HCT116 (cell line): Measurements from ENCODE around the gene PHF21B. TPM values are rescaled to one million over a fixed set of nuclear protein-coding genes. Genes with fewer than 3 reads are reported as not detected.

Experiments
- ATAC-seq: fragments of 200-7000 bp; cut with Tn5 transposase; 2 replicates; pipeline ENCODE4 v1.9.1; 2020; ENCODE audit warnings: mild to moderate bottlenecking, moderate library complexity
- BruUV-seq: library from RNA; stranded (reverse); fragments of 400-500 nt; replicated peaks from 2 replicates; lab custom pipeline; 2021; lab: Mats Ljungman, UMichigan
- CTCF ChIA-PET: fragments of 300-600 bp; sonication (Branson Sonifier 250); formaldehyde crosslinking; loops from one replicate; lab custom pipeline; 2021; ENCODE audit warnings: antibody characterized with exemption; lab: Charles Lee
- POLR2A ChIA-PET: fragments of 300-600, 350-600 bp; sonication (Branson Sonifier 250); formaldehyde crosslinking; loops from one replicate; lab custom pipeline; 2021; ENCODE audit warnings: antibody characterized with exemption; lab: Charles Lee
- RAD21 ChIA-PET, 2 experiments: fragments of 300-600 bp; sonication (Branson Sonifier 250); formaldehyde crosslinking; loops; one replicate each; lab custom pipeline; 2023; ENCODE audit warnings: low total read pairs in 2 of 2; ENCODE audit not compliant: uncharacterized antibody in 2 of 2, unreplicated experiment in 2 of 2, low non-redundant PET in 1 of 2; lab: Charles Lee
- DNase-seq: peaks from one replicate; pipeline ENCODE4 v3.0.0-alpha.2; 2010; ENCODE audit warnings: low read depth, low spot score
- H2AFZ ChIP-seq: fragments of 200-600 bp; shearing (Covaris generic), sonication (generic); 2 replicates; pipeline ENCODE4 v1.6.1; 2017; ENCODE audit warnings: low read depth, mixed run types, mixed read lengths, antibody characterized with exemption, low read length; ENCODE audit not compliant: poor library complexity, severe bottlenecking
- H3K27ac ChIP-seq: 2 replicates; pipeline ENCODE4 v1.5.1; 2012; ENCODE audit warnings: low read depth, low read length
- H3K27me3 ChIP-seq: fragments of 200-600 bp; sonication (generic); 2 replicates; pipeline ENCODE4 v1.6.1; 2016; ENCODE audit warnings: mixed run types, low read length, mixed read lengths; ENCODE audit not compliant: insufficient read depth
- H3K36me3 ChIP-seq, 2 experiments: fragments of 200-500 bp in 1 of 2; fragments of 200-600 bp in 1 of 2; sonication (Bioruptor generic) in 1 of 2; sonication (generic) in 1 of 2; 2 replicates each; pipeline versions ENCODE4 v1.5.1 to v1.6.1; 2014 to 2016; ENCODE audit warnings: low read length in 2 of 2, inconsistent platforms in 1 of 2, mixed read lengths in 1 of 2, mixed run types in 1 of 2; ENCODE audit not compliant: insufficient read depth in 2 of 2, control insufficient read depth in 1 of 2
- H3K4me1 ChIP-seq, 2 experiments: fragments of 200-600 bp in 1 of 2; sonication (generic) in 1 of 2; 2 replicates each; pipeline versions ENCODE4 v1.5.1 to v1.6.1; 2012 to 2017; ENCODE audit warnings: low read length in 2 of 2, inconsistent platforms in 1 of 2, mild to moderate bottlenecking in 1 of 2, mixed read lengths in 1 of 2, mixed run types in 1 of 2, moderate library complexity in 1 of 2; ENCODE audit not compliant: insufficient read depth in 2 of 2, control insufficient read depth in 1 of 2
- H3K4me2 ChIP-seq: fragments of 200-600 bp; sonication (generic); 2 replicates; pipeline ENCODE4 v1.6.1; 2017; ENCODE audit warnings: mixed run types, low read length, mixed read lengths
- H3K4me3 ChIP-seq, 2 experiments: fragments of 200-600 bp in 1 of 2; sonication (generic) in 1 of 2; replicated peaks in 1 of 2; 2 replicates each; pipeline ENCODE4 v1.5.1; 2011 to 2016; ENCODE audit warnings: low read length in 2 of 2, control low read depth in 1 of 2, low read depth in 1 of 2, mild to moderate bottlenecking in 1 of 2, mixed read lengths in 1 of 2, mixed run types in 1 of 2
- H3K79me2 ChIP-seq: fragments of 200-600 bp; sonication (generic); 2 replicates; pipeline ENCODE4 v1.6.1; 2017; ENCODE audit warnings: mild to moderate bottlenecking, mixed run types, low read length, moderate library complexity, mixed read lengths; ENCODE audit not compliant: insufficient read depth
- H3K9ac ChIP-seq: fragments of 200-600 bp; sonication (generic); 2 replicates; pipeline ENCODE4 v1.6.1; 2016; ENCODE audit warnings: low read length, mixed read lengths
- H3K9me2 ChIP-seq: fragments of 200-600 bp; sonication (generic), shearing (Covaris generic); 2 replicates; pipeline ENCODE4 v1.6.1; 2017; ENCODE audit warnings: mixed run types, mild to moderate bottlenecking, moderate library complexity; ENCODE audit not compliant: insufficient read depth
- H3K9me3 ChIP-seq, 2 experiments: fragments of 200-500 bp in 1 of 2; fragments of 200-600 bp in 1 of 2; sonication (Bioruptor generic) in 1 of 2; sonication (generic) in 1 of 2; 2 replicates each; pipeline ENCODE4 v1.6.1; 2014 to 2017; ENCODE audit warnings: low read length in 2 of 2, mixed read lengths in 2 of 2, inconsistent platforms in 1 of 2, low read depth in 1 of 2, mild to moderate bottlenecking in 1 of 2, mixed run types in 1 of 2, moderate library complexity in 1 of 2; ENCODE audit not compliant: control insufficient read depth in 1 of 2, insufficient read depth in 1 of 2
- H4K20me1 ChIP-seq: fragments of 200-600 bp; sonication (generic), shearing (Covaris generic); 2 replicates; pipeline ENCODE4 v1.6.1; 2017; ENCODE audit warnings: mixed run types, mild to moderate bottlenecking, moderate library complexity; ENCODE audit not compliant: insufficient read depth
- ATF3 ChIP-seq: IDR thresholded peaks from 2 replicates; pipeline ENCODE4 v1.6.1; 2012
- CBX3 ChIP-seq: IDR thresholded peaks from 2 replicates; pipeline ENCODE4 v1.6.1; 2012; ENCODE audit warnings: low read depth
- ELF1 ChIP-seq: IDR thresholded peaks from 2 replicates; pipeline ENCODE4 v1.6.1; 2012; ENCODE audit warnings: low read depth, borderline replicate concordance
- EZH2phosphoT487 ChIP-seq: fragments of 200-600 bp; IDR thresholded peaks from 2 replicates; pipeline ENCODE4 v1.6.1; 2018; ENCODE audit warnings: antibody characterized with exemption, borderline replicate concordance
- POLR2AphosphoS5 ChIP-seq: IDR thresholded peaks from 2 replicates; pipeline ENCODE4 v1.6.1; 2011; ENCODE audit warnings: mild to moderate bottlenecking, low read depth, low read length, moderate library complexity
- RAD21 ChIP-seq: IDR thresholded peaks from 2 replicates; pipeline ENCODE4 v1.6.1; 2012; ENCODE audit warnings: low read depth, mild to moderate bottlenecking
- SIN3A ChIP-seq: IDR thresholded peaks from 2 replicates; pipeline ENCODE4 v1.6.1; 2012; ENCODE audit warnings: low read depth
- TCF7L2 ChIP-seq: IDR thresholded peaks from 2 replicates; pipeline ENCODE4 v1.7.0; 2011; ENCODE audit warnings: borderline replicate concordance, inconsistent platforms; ENCODE audit not compliant: insufficient read depth, insufficient read length; ENCODE audit errors: extremely low read depth
- YY1 ChIP-seq: IDR thresholded peaks from 2 replicates; pipeline ENCODE4 v1.6.1; 2011; ENCODE audit warnings: low read length, low read depth, moderate library complexity, mild to moderate bottlenecking; ENCODE audit not compliant: insufficient replicate concordance; ENCODE audit errors: extremely low read depth
- ZFX ChIP-seq: fragments of 450-650 bp; IDR thresholded peaks from 2 replicates; pipeline ENCODE4 v1.6.1; 2017
- ZNF274 ChIP-seq: fragments of 200-500 bp; sonication (Bioruptor generic); IDR thresholded peaks from 2 replicates; pipeline ENCODE4 v1.6.1; 2014; ENCODE audit warnings: mild to moderate bottlenecking, low read depth, low read length, inconsistent platforms
- intact Hi-C: fragments of 100-400 bp; cut with micrococcal nuclease; formaldehyde crosslinking; loops from 2 replicates; pipeline ENCODE4 v1.10.0; 2022
- total RNA-seq: library from RNA; stranded (reverse); gene quantifications from one replicate; pipeline ENCODE4 v1.2.1, GENCODE V29; 2021; ENCODE audit not compliant: unreplicated experiment

PHF21B gene
- total RNA-seq, 1 experiment from 2014 or later = not detected

DNA sequence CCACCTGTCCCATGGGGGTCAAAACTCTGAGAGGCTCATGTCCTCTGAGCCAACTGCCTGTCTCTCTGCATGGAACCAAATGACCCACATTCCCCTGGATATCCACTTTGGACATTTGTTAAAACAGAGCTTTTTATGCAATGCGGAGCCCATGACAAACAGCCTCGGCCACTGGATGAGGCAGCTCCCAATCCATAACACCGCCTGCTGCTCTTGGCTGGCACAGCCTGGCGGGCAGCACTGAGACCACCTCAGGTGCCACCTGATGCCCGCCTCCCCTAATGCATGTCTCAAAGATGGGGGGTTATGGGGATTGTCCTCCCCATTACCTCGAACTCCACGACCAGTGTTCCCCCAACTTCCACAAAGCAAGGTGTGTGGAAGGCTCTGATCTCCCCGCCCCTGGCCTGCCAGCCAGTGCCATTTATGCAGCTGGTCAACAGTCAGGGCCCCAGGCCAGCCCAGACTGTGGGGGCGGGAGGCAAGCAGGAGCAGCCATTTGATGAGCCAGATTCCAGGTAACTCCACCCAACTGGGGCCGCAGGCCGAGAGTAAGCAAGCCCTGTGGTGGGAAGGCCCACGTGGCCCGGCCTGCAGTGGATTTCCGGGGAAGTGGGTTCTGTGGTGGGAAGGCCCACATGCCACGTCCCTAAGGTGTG, 84.2 kb downstream of the PHF21B start:
- Histone ChIP-seq H3K4me1 (no peaks in the 10 kb centered on the region), H3K27me3 (no peaks in the 10 kb centered on the region), H3K4me2 (no peak overlapping the region), H3K4me3 (no peak overlapping the region), H3K79me2 (no peaks in the 10 kb centered on the region), H4K20me1 (no peaks in the 10 kb centered on the region), H3K9ac (no peak overlapping the region), H3K9me2 (no peaks in the 10 kb centered on the region), H3K9me3 (0 out of 4 replicates have a peak, but pooled peaks cover 0 to 3% of the 10 kb centered on the region in 2 experiments), H2AFZ (no peak overlapping the region), H3K27ac (no peak overlapping the region), H3K36me3 (no peaks in the 10 kb centered on the region)
- RAD21 ChIA-PET = no interaction called here
- CTCF ChIA-PET = no interaction called here
- POLR2A ChIA-PET = no interaction called here
- ATAC-seq (no peak), DNase-seq (no peak)
- TF ChIP-seq ELF1 (no peak), ATF3 (no peak), EZH2phosphoT487 (no peak), YY1 (no peak), CBX3 (no peak), SIN3A (no peak), RAD21 (no peak), TCF7L2 (no peak), ZFX (no peak), POLR2AphosphoS5 (no peak), ZNF274 (no peak)
- intact Hi-C loops = no loop called here
- BruUV-seq = no TSS peak
